NCI-H226 (cell line): ENCODE measurements around the gene NDOR1.
"Not testable (repeated sequence)": the region's sequence is repeated elsewhere in the genome, so short reads cannot be mapped to it uniquely, and the experiment has no call there.

Experiments used
- DNase-seq: peaks from one replicate; pipeline ENCODE4 v3.0.0-alpha.2; 2015

Gene NDOR1

GRCh38 chr9:137233143-137233980 is 27.9 kb downstream of the NDOR1 start:
- DNase-seq = no peak

GRCh38 chr9:137234055-137234697 is 28.7 kb downstream of the NDOR1 start:
- no peak for DNase-seq

- no peak for DNase-seq
Observed at GRCh38 chr9:137234758-137235423, 29.4 kb downstream of the NDOR1 start.

GRCh38 chr9:137235424-137236237 is 30.1 kb downstream of the NDOR1 start:
- DNase-seq = no peak

GRCh38 chr9:137236238-137236935 is 30.9 kb downstream of the NDOR1 start:
- peak; percentile 39 for DNase-seq

GRCh38 chr9:137236936-137237421 is 31.5 kb downstream of the NDOR1 start:
- DNase-seq = no peak

GRCh38 chr9:137237759-137238726 is 32.5 kb downstream of the NDOR1 start:
- no peak for DNase-seq

GRCh38 chr9:137239541-137240200 is 34.2 kb downstream of the NDOR1 start:
- DNase-seq = not testable (repeated sequence)

- DNase-seq = peak; percentile 68
Observed at GRCh38 chr9:137240318-137240840, 34.9 kb downstream of the NDOR1 start.

- peak; percentile 98 for DNase-seq
Observed at GRCh38 chr9:137240841-137241489, 35.5 kb downstream of the NDOR1 start, which contains the start of gene TUBB4B. Gene TUBB4B, plus strand, starts transcription at chr9:137241287. Its CDS starts 74 bp downstream, at chr9:137241361.

GRCh38 chr9:137241490-137242268 is 36.2 kb downstream of the NDOR1 start:
- DNase-seq = peak; percentile 47

GRCh38 chr9:137242269-137243203 is 37.0 kb downstream of the NDOR1 start:
- DNase-seq = no peak

- DNase-seq = not testable (repeated sequence)
Observed at GRCh38 chr9:137243266-137243625, 37.7 kb downstream of the NDOR1 start.

- no peak for DNase-seq
Observed at GRCh38 chr9:137243626-137244485, 38.4 kb downstream of the NDOR1 start.

- DNase-seq = no peak
Observed at GRCh38 chr9:137244486-137245449, 39.3 kb downstream of the NDOR1 start.
